H1 (cell line): Measurements from ENCODE around the gene TXNIP. TPM values are rescaled to one million over a fixed set of nuclear protein-coding genes. Genes with fewer than 3 reads are reported as not detected.

Source experiments
- CBX8 ChIP-seq: fragments of 300-800, 300-1000 bp; sonication (generic); IDR thresholded peaks from 2 replicates; pipeline ENCODE4 v1.7.1; 2016; ENCODE audit warnings: low read depth, low read length, borderline replicate concordance
- CHD1 ChIP-seq: IDR thresholded peaks from 2 replicates; pipeline ENCODE4 v1.6.1; 2012; ENCODE audit warnings: low read depth, low read length, improper control_type of control experiment
- CHD2 ChIP-seq: IDR thresholded peaks from 2 replicates; pipeline ENCODE4 v1.6.1; 2012; ENCODE audit warnings: low read length, improper control_type of control experiment
- CTBP2 ChIP-seq: IDR thresholded peaks from 2 replicates; pipeline ENCODE4 v1.7.0; 2011; ENCODE audit warnings: borderline replicate concordance, mild to moderate bottlenecking, moderate library complexity, mixed read lengths, low read length; ENCODE audit not compliant: insufficient read depth, insufficient read length
- EZH2 ChIP-seq: fragments of 200-600 bp; sonication (generic); IDR thresholded peaks from 2 replicates; pipeline ENCODE4 v1.7.1; 2012; ENCODE audit warnings: low read depth, mild to moderate bottlenecking, moderate library complexity, low read length, inconsistent platforms; ENCODE audit not compliant: severe bottlenecking
- KDM1A ChIP-seq: fragments of 200-600, 300-600 bp; sonication (generic); IDR thresholded peaks from 2 replicates; pipeline ENCODE4 v1.7.1; 2016; ENCODE audit warnings: mild to moderate bottlenecking, low read length, borderline replicate concordance
- KDM5A ChIP-seq: fragments of 200-600 bp; IDR thresholded peaks from 2 replicates; pipeline ENCODE4 v1.7.1; 2012; ENCODE audit warnings: mild to moderate bottlenecking, low read length, inconsistent platforms, mixed read lengths
- NRF1 ChIP-seq: IDR thresholded peaks from 2 replicates; pipeline ENCODE4 v1.6.1; 2011; ENCODE audit warnings: mild to moderate bottlenecking, low read depth, low read length, improper control_type of control experiment
- PHF8 ChIP-seq: fragments of 200-600 bp; sonication (generic); conservative IDR thresholded peaks from 2 replicates; pipeline ENCODE4 v1.7.1; 2012; ENCODE audit warnings: low read depth, mild to moderate bottlenecking, inconsistent platforms, low read length, moderate library complexity
- RFX5 ChIP-seq: IDR thresholded peaks from 2 replicates; pipeline ENCODE4 v1.6.1; 2011; ENCODE audit warnings: low read depth, low read length, improper control_type of control experiment, borderline replicate concordance
- RNF2 ChIP-seq: fragments of 200-900, 300-1000 bp; sonication (generic); IDR thresholded peaks from 2 replicates; pipeline ENCODE4 v1.7.1; 2016; ENCODE audit warnings: borderline replicate concordance, low read depth, mild to moderate bottlenecking, antibody characterized with exemption, low read length; ENCODE audit not compliant: poor library complexity, severe bottlenecking; ENCODE audit errors: missing control alignments
- SP1 ChIP-seq: IDR thresholded peaks from 2 replicates; pipeline ENCODE4 v1.6.1; 2011; ENCODE audit warnings: low read depth, low read length
- SUZ12 ChIP-seq: fragments of 200-600 bp; sonication (generic); IDR thresholded peaks from 2 replicates; pipeline ENCODE4 v1.6.1; 2012; ENCODE audit warnings: mild to moderate bottlenecking, inconsistent platforms, low read length, moderate library complexity, mixed read lengths
- TBP ChIP-seq: IDR thresholded peaks from 2 replicates; pipeline ENCODE4 v1.6.1; 2011; ENCODE audit warnings: low read depth, low read length, improper control_type of control experiment
- TEAD4 ChIP-seq: IDR thresholded peaks from 2 replicates; pipeline ENCODE4 v1.6.1; 2012; ENCODE audit warnings: low read depth, low read length, inconsistent platforms, mixed read lengths
- YY1 ChIP-seq: IDR thresholded peaks from 2 replicates; pipeline ENCODE4 v1.6.1; 2011; ENCODE audit warnings: low read depth, mild to moderate bottlenecking, low read length
- polyA plus RNA-seq, 7 experiments: library from polyadenylated mRNA; depleted of rRNA in 3 of 7; stranded (reverse) in 5 of 7; unstranded in 2 of 7; fragments of >200 nt in 5 of 7; fragments of 200-250 nt in 2 of 7; gene quantifications; 1 replicate in 5 of 7; 2 replicates in 1 of 7; 4 replicates in 1 of 7; pipeline versions ENCODE4 v1.2.1 to v1.2.3, GENCODE V29; 2011 to 2013; ENCODE audit warnings: missing spikeins in 2 of 7, mixed read lengths in 2 of 7
- total RNA-seq: library from RNA; stranded (reverse); fragmentation: NEBNext Ultra II Directional; extraction: Animal tissue kit (Norgen Biotek cat#: 25700); gene quantifications from 2 replicates; pipeline ENCODE4 v1.2.1, GENCODE V29; 2021
- TF ChIP-seq, protein P1 (sequence below), 3 experiments: IDR thresholded peaks; 1 replicate in 2 of 3; 2 replicates in 1 of 3; pipeline versions ENCODE4 v1.5.1 to v1.6.1; 2011; ENCODE audit warnings: low read length in 3 of 3, mild to moderate bottlenecking in 3 of 3, inconsistent platforms in 2 of 3, low read depth in 1 of 3, moderate library complexity in 1 of 3; ENCODE audit not compliant: insufficient read depth in 1 of 3; ENCODE audit errors: control extremely low read depth in 1 of 3
- TF ChIP-seq, protein P2 (sequence below): IDR thresholded peaks from 2 replicates; pipeline ENCODE4 v1.6.1; 2011; ENCODE audit warnings: low read depth, mild to moderate bottlenecking, low read length; ENCODE audit not compliant: insufficient read depth
- TF ChIP-seq, protein P3 (sequence below): IDR thresholded peaks from 2 replicates; pipeline ENCODE4 v1.6.1; 2011; ENCODE audit warnings: low read length, improper control_type of control experiment

TXNIP gene
- total and polyA plus RNA-seq, 2 of the 8 experiments (the other 6 are each of a cell fraction or from before 2014, with no cell fraction given) = 12.3 to 56.8 TPM

DNA sequence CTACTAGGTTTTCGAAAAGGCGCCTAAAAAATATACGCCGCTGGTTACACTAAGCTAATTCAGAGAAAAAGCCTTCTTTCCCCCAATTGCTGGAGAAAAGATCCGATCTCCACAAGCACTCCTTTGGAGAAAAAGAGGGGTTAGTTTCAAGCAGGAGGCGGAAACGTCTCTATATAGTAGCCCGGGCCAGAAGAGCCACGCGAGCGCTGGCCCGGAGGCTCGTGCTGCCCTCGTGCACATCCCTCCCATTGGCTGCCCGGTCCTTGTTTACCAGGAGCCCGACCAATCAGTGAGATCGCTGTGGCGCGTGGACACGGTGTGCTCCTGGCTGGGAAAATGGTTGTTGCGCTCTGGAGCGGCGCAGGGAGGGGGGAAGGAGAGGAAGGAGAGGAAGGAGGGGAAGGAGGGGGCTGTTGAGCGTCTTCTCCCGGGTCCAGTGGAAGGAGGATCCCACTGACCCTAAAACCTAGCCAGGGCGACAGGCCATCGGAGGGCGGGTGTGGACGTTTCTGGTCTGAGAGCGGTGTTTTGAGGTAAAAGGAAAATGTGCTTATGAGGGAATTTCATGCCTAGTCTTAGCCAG, at the start of gene TXNIP (continued):
- TF ChIP-seq, protein P1, sequence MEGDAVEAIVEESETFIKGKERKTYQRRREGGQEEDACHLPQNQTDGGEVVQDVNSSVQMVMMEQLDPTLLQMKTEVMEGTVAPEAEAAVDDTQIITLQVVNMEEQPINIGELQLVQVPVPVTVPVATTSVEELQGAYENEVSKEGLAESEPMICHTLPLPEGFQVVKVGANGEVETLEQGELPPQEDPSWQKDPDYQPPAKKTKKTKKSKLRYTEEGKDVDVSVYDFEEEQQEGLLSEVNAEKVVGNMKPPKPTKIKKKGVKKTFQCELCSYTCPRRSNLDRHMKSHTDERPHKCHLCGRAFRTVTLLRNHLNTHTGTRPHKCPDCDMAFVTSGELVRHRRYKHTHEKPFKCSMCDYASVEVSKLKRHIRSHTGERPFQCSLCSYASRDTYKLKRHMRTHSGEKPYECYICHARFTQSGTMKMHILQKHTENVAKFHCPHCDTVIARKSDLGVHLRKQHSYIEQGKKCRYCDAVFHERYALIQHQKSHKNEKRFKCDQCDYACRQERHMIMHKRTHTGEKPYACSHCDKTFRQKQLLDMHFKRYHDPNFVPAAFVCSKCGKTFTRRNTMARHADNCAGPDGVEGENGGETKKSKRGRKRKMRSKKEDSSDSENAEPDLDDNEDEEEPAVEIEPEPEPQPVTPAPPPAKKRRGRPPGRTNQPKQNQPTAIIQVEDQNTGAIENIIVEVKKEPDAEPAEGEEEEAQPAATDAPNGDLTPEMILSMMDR (IDR thresholded peaks at IDR 0.05; ENCODE audit: control extremely low read depth in 1 of 3, insufficient read depth in 1 of 3, low read depth in 1 of 3, low read length in 3 of 3) = no peak
- TF ChIP-seq CBX8 = no peak
- no peak for TF ChIP-seq RFX5
- peak; percentile 84 for TF ChIP-seq CHD2
- TF ChIP-seq SP1 = peak; percentile 96
- TF ChIP-seq TEAD4 = no peak
- TF ChIP-seq YY1 = peak; percentile 82
- TF ChIP-seq RNF2 = no peak
- TF ChIP-seq KDM1A = no peak
- no peak for TF ChIP-seq KDM5A
- TF ChIP-seq, protein P2, sequence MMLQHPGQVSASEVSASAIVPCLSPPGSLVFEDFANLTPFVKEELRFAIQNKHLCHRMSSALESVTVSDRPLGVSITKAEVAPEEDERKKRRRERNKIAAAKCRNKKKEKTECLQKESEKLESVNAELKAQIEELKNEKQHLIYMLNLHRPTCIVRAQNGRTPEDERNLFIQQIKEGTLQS = no peak
- peak; percentile 58 for TF ChIP-seq PHF8
- TF ChIP-seq NRF1 = peak; percentile 22
- no peak for TF ChIP-seq CTBP2
- TF ChIP-seq, protein P3, sequence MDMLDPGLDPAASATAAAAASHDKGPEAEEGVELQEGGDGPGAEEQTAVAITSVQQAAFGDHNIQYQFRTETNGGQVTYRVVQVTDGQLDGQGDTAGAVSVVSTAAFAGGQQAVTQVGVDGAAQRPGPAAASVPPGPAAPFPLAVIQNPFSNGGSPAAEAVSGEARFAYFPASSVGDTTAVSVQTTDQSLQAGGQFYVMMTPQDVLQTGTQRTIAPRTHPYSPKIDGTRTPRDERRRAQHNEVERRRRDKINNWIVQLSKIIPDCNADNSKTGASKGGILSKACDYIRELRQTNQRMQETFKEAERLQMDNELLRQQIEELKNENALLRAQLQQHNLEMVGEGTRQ = no peak
- peak; percentile 73 for TF ChIP-seq CHD1
- peak; percentile 97 for TF ChIP-seq TBP
- no peak for TF ChIP-seq SUZ12
- no peak for TF ChIP-seq EZH2
